Astrocyte of the cerebellum (primary cell): ENCODE results near the gene GMNN.

Source experiments
- DNase-seq: peaks from one replicate; pipeline ENCODE4 v3.0.0-alpha.2; 2011; ENCODE audit warnings: low read depth
- H3K4me3 ChIP-seq: 2 replicates; pipeline ENCODE4 v1.5.1; 2011; ENCODE audit warnings: mild to moderate bottlenecking, low read depth, low read length, moderate library complexity
- CTCF ChIP-seq: IDR thresholded peaks from 2 replicates; pipeline ENCODE4 v1.5.1; 2012; ENCODE audit warnings: low read length, low read depth, moderate library complexity, mild to moderate bottlenecking; ENCODE audit errors: missing control alignments
- in situ Hi-C: cut with HindIII; loops from 2 replicates; pipeline ENCODE4 v1.10.0; 2017; ENCODE audit warnings: low sequenced_read_pairs

The GMNN gene

GRCh38 chr6:24777227-24777626, 2.5 kb downstream of the GMNN start:
- H3K4me3 ChIP-seq: no peak overlapping the region
- in situ Hi-C loops: no loop called here
- no peak for DNase-seq
- no peak for TF ChIP-seq CTCF

- in situ Hi-C loops: no loop called here
- no peak for DNase-seq
- no peak for TF ChIP-seq CTCF
- H3K4me3 ChIP-seq: no peak overlapping the region
Observed at GRCh38 chr6:24778121-24778520, 3.4 kb downstream of the GMNN start.

- in situ Hi-C loops: no loop called here
- no peak overlapping the region for H3K4me3 ChIP-seq
- no peak for DNase-seq
- no peak for TF ChIP-seq CTCF
Observed at GRCh38 chr6:24778878-24779277, 4.1 kb downstream of the GMNN start.

GRCh38 chr6:24779416-24780016, 4.8 kb downstream of the GMNN start:
- in situ Hi-C loops: no loop called here

GRCh38 chr6:24780206-24780605, 5.5 kb downstream of the GMNN start:
- TF ChIP-seq CTCF: no peak
- no peak overlapping the region for H3K4me3 ChIP-seq
- no peak for DNase-seq
- in situ Hi-C loops: no loop called here

More at GRCh38 chr6:24779416-24780016, 4.8 kb downstream of the GMNN start:
- no peak for DNase-seq
- H3K4me3 ChIP-seq: no peak overlapping the region
- no peak for TF ChIP-seq CTCF

GRCh38 chr6:24788031-24788665, 13.4 kb downstream of the GMNN start:
- no peak overlapping the region for H3K4me3 ChIP-seq
- TF ChIP-seq CTCF: no peak
- DNase-seq: no peak
- in situ Hi-C loops: no loop called here

- no peak overlapping the region for H3K4me3 ChIP-seq
- no peak for TF ChIP-seq CTCF
- no peak for DNase-seq
- in situ Hi-C loops: no loop called here
Observed at GRCh38 chr6:24795106-24795505, 20.4 kb downstream of the GMNN start.
